ENCODE measurements around the gene PPP2R5D.
"Not testable (repeated sequence)": the region's sequence is repeated elsewhere in the genome, so short reads cannot be mapped to it uniquely, and the experiment has no call there.

The PPP2R5D gene

GRCh38 chr6:43038727-43039126 lies 54.4 kb downstream of the PPP2R5D start:
- no peaks in the 10 kb centered on the region for H3K4me1 ChIP-seq (ENCODE audit: low read length)
- no peak overlapping the region for H3K4me3 ChIP-seq (ENCODE audit: low read length)
- H2AFZ ChIP-seq (ENCODE audit: low read depth, low read length) = no peak overlapping the region
- H3K9me3 ChIP-seq (ENCODE audit: insufficient read depth, low read length) = no peaks in the 10 kb centered on the region
- TF ChIP-seq, protein P1, sequence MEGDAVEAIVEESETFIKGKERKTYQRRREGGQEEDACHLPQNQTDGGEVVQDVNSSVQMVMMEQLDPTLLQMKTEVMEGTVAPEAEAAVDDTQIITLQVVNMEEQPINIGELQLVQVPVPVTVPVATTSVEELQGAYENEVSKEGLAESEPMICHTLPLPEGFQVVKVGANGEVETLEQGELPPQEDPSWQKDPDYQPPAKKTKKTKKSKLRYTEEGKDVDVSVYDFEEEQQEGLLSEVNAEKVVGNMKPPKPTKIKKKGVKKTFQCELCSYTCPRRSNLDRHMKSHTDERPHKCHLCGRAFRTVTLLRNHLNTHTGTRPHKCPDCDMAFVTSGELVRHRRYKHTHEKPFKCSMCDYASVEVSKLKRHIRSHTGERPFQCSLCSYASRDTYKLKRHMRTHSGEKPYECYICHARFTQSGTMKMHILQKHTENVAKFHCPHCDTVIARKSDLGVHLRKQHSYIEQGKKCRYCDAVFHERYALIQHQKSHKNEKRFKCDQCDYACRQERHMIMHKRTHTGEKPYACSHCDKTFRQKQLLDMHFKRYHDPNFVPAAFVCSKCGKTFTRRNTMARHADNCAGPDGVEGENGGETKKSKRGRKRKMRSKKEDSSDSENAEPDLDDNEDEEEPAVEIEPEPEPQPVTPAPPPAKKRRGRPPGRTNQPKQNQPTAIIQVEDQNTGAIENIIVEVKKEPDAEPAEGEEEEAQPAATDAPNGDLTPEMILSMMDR (IDR thresholded peaks at IDR 0.05; ENCODE audit: low read depth, low read length) = no peak
- no peak for TF ChIP-seq EZH2phosphoT487 (IDR thresholded peaks at IDR 0.05; ENCODE audit: low read depth)
- H4K20me1 ChIP-seq (ENCODE audit: insufficient read depth, low read length) = no peaks in the 10 kb centered on the region
- H3K4me2 ChIP-seq (ENCODE audit: low read length) = no peak overlapping the region
- H3K9ac ChIP-seq (ENCODE audit: low read length) = no peak overlapping the region
- no peaks in the 10 kb centered on the region for H3K79me2 ChIP-seq (ENCODE audit: low read length)
- H3K36me3 ChIP-seq (replicated peaks; ENCODE audit: low read depth, low read length) = peaks cover 56% of the 10 kb centered on the region
- no peaks in the 10 kb centered on the region for H3K27me3 ChIP-seq (ENCODE audit: low read depth, low read length)
- H3K27ac ChIP-seq (ENCODE audit: low read length) = no peak overlapping the region

GRCh38 chr6:43040542-43041257 lies 56.3 kb downstream of the PPP2R5D start:
- Histone ChIP-seq H3K4me3 (ENCODE audit: low read length) (no peak overlapping the region), H3K27ac (ENCODE audit: low read length) (no peak overlapping the region), H3K4me2 (ENCODE audit: low read length) (no peak overlapping the region), H3K9me3 (ENCODE audit: insufficient read depth, low read length) (no peaks in the 10 kb centered on the region), H3K79me2 (ENCODE audit: low read length) (no peaks in the 10 kb centered on the region), H3K36me3 (replicated peaks; ENCODE audit: low read depth, low read length) (peaks cover 57% of the 10 kb centered on the region), H3K4me1 (ENCODE audit: low read length) (no peaks in the 10 kb centered on the region), H3K27me3 (ENCODE audit: low read depth, low read length) (no peaks in the 10 kb centered on the region), H2AFZ (ENCODE audit: low read depth, low read length) (no peak overlapping the region), H4K20me1 (ENCODE audit: insufficient read depth, low read length) (no peaks in the 10 kb centered on the region), H3K9ac (ENCODE audit: low read length) (no peak overlapping the region)
- TF ChIP-seq, protein P1 (IDR thresholded peaks at IDR 0.05; ENCODE audit: low read depth, low read length) = no peak
- TF ChIP-seq EZH2phosphoT487 (IDR thresholded peaks at IDR 0.05; ENCODE audit: low read depth) = no peak

DNA sequence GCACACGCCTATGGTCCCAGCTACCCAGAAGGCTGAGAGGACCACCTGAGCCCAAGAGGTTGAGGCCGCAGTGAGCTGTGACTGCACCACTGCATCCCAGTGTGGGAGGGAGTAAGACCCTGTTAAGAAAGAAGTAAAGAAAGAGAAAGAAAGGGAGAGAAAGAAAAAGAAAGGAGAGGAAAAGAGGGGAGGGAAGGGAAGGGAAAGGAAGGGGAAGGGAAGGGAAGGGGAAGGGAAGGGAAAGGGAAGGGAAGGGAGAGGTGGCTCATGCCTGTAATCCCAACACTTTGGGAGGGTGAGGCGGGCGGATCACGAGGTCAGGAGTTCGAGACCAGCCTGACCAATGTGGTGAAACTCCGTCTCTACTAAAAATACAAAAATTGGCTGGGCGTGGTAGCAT lies 57.1 kb downstream of the PPP2R5D start:
- H3K4me2 ChIP-seq (ENCODE audit: low read length); H3K27ac ChIP-seq (ENCODE audit: low read length); H3K9me3 ChIP-seq (ENCODE audit: insufficient read depth, low read length); H3K9ac ChIP-seq (ENCODE audit: low read length); H3K79me2 ChIP-seq (ENCODE audit: low read length); H2AFZ ChIP-seq (ENCODE audit: low read depth, low read length); H3K4me1 ChIP-seq (ENCODE audit: low read length); H4K20me1 ChIP-seq (ENCODE audit: insufficient read depth, low read length); H3K27me3 ChIP-seq (ENCODE audit: low read depth, low read length); H3K4me3 ChIP-seq (ENCODE audit: low read length): not testable (repeated sequence)
- H3K36me3 ChIP-seq (replicated peaks; ENCODE audit: low read depth, low read length) = peaks cover 58% of the 10 kb centered on the region

DNA sequence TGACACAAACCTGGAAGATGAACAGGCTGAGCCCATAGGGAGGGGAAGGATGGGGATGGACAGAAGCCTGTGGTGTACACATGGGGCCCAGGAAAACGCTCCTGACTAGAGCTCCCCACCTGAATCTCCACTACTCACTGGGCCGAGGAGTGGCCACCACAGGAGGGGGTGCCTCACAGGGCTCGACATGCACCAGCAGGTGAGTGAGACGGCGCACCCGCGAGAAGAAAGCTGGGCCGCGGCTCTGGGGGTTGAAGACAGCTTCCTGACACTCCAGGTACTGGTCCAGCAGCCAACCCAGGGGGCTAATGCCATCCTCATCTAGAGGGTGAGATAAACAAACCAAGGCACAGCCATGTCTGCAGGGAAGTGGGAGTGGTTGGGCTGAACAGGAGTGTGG lies 58.9 kb downstream of the PPP2R5D start:
- TF ChIP-seq EZH2phosphoT487 (IDR thresholded peaks at IDR 0.05; ENCODE audit: low read depth) = no peak
- TF ChIP-seq, protein P1 (IDR thresholded peaks at IDR 0.05; ENCODE audit: low read depth, low read length) = no peak
- Histone ChIP-seq H2AFZ (ENCODE audit: low read depth, low read length) (no peak overlapping the region), H3K4me2 (ENCODE audit: low read length) (no peak overlapping the region), H3K79me2 (ENCODE audit: low read length) (no peaks in the 10 kb centered on the region), H4K20me1 (ENCODE audit: insufficient read depth, low read length) (no peaks in the 10 kb centered on the region), H3K27ac (ENCODE audit: low read length) (no peak overlapping the region), H3K36me3 (replicated peaks; ENCODE audit: low read depth, low read length) (peaks cover 54% of the 10 kb centered on the region), H3K27me3 (ENCODE audit: low read depth, low read length) (no peaks in the 10 kb centered on the region), H3K9ac (ENCODE audit: low read length) (no peak overlapping the region), H3K4me3 (ENCODE audit: low read length) (no peak overlapping the region), H3K9me3 (ENCODE audit: insufficient read depth, low read length) (no peaks in the 10 kb centered on the region), H3K4me1 (ENCODE audit: low read length) (no peaks in the 10 kb centered on the region)
